ENCODE data around the gene SERP1.

DNA sequence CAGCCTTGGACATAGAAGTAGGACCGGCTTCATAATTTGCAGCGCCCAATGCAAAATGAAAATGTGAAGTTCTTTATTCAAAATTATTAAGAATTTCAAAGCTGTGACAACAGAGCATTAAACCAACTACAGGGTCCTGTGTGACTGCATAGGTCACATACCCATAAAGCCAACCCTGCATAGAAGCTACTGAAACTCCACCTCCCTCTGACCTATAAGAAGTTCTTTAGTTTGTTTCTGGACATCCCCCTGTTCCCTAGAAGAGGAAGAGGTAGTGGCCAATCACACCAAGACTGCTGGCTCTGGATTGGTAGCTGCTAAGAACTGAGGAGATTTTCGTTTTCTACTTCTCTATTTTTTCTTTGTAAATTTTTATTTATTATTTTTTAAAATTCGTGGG, 47.9 kb upstream of the SERP1 start:
- TF ChIP-seq, protein P1, sequence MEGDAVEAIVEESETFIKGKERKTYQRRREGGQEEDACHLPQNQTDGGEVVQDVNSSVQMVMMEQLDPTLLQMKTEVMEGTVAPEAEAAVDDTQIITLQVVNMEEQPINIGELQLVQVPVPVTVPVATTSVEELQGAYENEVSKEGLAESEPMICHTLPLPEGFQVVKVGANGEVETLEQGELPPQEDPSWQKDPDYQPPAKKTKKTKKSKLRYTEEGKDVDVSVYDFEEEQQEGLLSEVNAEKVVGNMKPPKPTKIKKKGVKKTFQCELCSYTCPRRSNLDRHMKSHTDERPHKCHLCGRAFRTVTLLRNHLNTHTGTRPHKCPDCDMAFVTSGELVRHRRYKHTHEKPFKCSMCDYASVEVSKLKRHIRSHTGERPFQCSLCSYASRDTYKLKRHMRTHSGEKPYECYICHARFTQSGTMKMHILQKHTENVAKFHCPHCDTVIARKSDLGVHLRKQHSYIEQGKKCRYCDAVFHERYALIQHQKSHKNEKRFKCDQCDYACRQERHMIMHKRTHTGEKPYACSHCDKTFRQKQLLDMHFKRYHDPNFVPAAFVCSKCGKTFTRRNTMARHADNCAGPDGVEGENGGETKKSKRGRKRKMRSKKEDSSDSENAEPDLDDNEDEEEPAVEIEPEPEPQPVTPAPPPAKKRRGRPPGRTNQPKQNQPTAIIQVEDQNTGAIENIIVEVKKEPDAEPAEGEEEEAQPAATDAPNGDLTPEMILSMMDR (IDR thresholded peaks at IDR 0.05) = no peak
- TF ChIP-seq POLR2A (IDR thresholded peaks at IDR 0.05) = no peak

All from adrenal gland (tissue), 5 donors.